NCI-H2227 (cell line): ENCODE results near the gene DRGX.

Experiments used
- DNase-seq: peaks from one replicate; lab custom pipeline; 2025; ENCODE audit not compliant: unreplicated experiment; lab: John Stamatoyannopoulos, UW

Gene DRGX

DNA sequence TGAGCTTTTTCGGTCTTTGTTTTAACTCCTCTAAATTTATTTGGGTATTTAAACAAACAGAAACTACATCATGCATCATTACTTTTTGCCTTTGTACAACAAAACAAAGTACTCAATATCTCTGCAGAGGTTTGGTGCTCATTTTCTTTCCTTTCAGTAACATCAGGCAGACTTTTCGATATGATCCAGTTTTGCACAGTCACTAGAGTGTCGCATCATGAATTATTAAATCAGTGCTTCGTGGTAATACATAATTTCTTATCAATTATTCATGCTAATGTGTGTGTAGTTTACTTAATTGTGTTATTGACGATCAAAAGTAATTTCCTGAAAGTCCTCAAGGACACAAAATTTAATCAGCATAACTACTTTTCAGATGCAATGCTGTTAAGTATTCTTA is 31.8 kb downstream of the DRGX start:
- DNase-seq, result no peak

DNA sequence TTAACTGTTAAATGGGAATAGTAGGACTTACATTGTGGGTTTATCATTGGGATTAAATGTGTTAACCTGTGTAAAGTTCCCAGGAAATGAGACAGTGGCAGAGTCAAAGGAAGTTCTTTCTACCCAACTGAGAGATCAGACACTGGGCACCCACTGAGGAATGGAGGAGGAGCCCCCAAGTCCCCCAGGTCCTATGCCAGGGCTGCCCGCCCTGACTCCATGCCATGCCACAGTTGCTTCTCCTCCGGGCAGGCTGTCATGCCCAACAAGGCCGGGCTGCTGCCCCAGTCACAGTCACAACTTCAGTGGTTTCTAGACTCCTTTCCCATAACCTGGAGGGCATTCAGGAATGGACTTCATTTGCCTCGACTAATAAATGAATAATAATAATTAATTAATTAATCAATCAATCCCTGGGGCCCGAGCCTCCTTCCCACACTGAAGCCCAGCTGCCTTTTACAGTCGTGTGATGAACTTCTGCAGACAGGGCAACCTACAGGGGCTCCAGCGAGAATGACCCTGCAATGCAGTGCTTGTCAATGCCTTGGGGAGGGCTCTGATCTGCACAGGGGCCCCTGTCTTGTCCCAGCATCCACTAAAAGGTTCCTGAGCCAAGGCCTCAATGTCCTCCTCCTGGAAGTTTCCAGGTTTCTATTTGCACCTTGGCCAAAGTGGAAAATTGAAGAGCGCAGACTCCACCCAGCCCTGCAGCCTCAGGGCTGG is 32.4 kb downstream of the DRGX start:
- no peak for DNase-seq

DNA sequence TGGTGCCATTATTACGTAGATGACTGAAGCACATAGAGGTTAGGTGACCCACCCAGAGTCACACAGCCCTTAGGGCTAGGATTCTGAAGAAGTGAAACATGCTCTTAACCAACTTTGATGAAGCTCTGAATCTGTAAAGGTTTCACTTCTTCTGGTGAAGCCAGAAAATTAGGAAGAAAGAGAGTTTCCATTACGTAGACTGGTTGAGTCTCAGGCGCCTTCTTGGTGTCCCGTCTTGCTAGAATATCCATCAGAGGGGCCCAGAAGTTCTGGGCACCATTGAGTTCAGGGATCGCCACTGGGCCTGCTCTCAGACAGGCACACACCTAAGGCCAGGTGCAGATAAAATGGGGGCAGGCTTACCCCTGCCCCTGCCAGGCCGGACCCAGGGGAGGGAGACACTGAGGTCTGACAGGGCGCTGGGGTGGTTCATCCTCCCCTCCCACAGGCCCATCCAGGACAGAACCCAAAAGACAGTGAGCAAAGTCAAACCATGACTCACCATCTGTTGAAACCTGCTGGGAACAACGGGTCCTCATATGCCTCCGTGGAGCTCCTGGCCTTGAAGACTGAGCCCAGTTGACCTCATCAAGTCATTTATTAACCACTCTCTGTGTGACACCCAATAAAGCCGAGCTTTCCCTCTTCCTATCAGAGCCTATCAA is 33.2 kb downstream of the DRGX start:
- no peak for DNase-seq

DNA sequence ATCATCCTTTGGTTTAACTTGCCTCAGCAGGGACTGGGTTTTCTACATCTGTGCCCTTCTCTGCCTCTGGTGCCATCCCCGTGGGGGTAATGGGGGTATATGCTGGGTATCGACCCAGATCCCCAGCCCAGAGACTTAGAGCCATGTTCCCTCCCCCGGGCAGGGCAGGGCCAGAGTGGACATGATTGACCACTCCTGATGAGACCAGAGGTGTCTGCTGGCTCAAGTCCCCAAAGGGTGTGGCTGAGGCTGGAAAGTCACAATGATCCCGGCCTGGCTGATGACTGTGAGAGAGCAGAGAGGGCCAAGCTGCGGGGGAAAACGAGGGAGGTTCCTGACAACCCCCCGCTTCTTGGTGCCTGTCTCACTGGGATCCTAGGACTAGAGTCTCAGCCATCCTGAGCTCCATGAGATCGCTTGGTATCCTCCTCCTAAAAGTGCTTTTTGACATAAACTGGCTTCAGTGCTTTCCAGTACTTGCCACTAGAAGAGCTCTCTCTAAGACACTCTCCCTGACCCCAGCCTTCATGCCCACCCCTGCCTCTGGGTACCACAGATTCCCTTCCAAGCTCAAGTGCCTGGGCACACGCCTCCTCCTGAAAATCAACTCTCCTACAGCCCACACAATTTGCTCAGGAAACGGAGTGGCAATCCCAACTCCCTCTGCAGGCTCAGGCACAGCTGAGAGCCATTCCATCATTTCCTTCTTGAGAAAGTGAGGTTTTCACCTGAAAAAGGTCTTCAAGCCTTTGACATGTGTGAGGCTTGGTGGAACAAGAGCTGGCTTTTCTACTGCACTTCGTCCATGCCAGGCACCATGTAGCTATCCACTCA is 33.9 kb downstream of the DRGX start:
- DNase-seq, result no peak

DNA sequence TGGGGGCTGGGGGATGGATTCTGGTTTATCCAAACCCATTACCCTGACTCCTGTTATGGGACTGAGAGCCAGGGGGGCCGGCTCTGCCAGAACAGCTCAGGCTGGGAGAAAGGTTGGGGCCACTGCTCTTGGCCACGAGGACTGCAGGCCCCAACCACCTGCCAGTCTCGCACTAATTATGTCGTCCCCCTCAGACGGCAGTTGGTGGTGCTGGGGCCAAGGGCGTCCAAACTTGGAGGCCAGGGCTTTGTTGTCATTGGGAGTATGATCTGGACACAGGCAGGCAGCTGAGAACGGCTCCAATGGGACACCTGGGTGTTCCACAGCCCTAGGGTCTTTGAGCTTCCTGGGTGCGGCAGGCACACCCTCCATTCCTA is 34.7 kb downstream of the DRGX start:
- DNase-seq, result no peak

DNA sequence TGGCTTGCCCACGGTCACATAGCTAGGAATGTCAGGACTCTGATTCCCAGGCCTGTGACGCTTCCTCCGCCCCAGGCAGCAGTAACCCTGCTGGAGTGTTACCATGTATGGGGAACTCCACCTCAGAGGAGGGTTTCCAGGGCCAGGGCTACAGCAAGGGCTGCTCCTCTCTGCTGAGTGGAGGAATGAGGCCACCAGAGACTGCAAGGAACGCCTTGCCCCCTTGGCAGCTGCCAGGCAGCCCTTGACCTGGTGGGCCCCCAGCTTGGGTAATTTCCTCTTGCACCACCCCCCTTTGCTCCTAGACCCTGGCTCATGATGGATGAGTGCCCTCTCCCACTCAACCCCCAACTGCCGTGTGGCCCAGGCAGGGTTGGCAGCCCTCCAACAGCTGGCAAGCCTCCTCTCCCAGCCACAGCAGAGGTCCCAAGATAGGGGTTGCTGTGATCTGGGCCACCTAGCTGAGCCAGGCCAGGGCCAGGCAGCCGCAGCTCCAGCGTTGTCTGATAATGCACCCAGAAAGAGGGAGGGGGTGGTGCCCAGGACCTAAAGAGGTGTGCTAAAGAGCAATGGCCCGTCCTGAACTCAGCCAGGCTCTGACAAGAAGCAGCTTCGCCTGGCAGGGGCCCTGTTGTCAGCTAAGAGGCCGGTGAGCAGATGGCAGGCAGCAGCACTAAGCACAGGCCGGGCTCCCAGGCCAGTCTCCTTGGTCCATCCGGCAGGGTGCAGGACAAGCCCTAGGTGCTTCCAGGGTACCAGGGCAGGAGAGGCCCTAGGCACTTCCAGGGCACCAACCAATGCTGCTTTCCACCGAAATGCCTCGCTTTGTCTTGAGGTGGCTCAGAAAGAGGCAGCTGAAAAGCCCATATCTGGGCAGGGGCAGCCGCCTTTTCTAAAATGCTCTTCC is 35.4 kb downstream of the DRGX start:
- DNase-seq, result no peak

DNA sequence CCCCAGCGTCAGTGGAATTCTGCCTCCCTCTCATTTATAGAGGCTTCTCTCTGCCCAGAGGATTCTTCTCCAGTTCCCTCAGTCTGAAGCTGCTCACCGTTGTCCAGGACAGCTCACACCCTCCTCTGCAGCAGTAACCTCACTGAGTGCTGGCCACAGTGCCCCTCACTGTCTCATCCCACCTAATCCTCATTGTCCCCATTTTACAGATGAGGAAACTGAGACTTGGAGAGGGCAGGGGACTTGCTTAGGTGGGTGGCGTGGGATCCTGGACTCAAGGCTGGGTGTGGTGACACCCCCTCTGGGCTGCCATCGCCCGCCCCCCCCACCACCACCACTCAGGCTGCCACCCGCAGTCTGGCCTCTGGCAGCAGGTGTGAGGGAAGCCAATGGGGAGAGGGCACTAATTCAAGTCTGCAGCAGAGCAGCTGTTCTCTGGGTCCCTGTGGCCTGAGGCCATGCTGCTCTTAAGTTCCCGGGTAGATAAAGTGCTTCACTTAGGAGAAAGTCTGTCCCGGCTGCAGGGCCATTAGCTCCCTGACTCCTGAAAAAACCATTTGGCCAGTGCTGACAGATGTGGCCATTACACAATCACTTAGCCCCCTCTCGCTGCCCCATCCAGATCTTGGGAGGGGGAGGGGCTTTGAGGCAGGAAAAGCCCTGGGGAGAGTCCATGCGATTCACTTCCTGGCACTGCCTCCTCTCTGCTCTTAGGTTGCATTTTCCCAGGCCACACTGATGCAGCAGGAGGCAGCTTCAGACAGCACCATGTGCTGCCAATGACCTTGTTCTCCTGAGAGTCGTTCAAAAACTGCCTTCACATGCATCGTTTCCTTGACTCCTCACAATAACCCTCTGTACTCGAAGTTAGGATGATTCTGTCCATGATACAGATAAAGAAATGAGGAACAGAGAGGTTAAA is 36.3 kb downstream of the DRGX start:
- no peak for DNase-seq

DNA sequence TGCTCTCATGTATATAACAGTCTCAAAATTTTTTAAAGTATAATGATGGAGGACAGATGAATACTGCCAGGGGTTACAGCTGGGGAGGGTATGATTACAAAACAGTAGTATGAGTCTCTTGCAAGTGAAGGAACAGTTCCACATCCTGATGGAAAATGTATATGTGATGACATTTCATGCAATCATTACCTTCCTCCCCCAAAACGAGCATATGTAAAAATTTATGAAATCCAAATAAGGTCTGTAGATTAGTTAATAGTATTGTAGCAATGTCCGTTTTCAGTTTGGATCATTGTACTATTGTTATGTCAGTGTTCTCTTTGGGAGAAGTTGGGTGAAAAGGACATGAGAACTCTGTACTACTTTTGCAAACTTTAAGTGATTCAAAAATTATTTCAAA is 38.0 kb downstream of the DRGX start:
- DNase-seq, result no peak

DNA sequence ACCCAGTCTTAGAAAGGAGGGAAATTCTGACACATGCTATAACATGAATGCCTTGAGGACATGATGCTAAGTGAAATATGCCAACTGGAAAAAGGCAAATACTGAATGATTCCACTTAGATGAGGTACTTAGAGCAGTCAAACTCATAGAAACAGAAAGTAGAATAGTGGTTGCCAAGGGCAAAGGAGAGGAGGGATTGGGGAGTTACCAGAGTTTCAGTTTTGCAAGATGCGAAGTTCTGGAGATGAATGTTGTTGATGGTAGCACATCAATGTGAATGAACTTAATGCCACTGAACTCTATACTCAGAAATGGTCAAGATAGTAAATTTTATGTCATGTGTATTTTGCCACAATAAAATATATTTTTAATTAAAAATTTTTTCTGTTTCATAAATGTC is 38.9 kb downstream of the DRGX start:
- no peak for DNase-seq

GRCh38 chr10:49356181-49356580 is 39.7 kb downstream of the DRGX start:
- no peak for DNase-seq

- no peak for DNase-seq
Observed at GRCh38 chr10:49355221-49355620, 40.7 kb downstream of the DRGX start.

- no peak for DNase-seq
Observed at GRCh38 chr10:49354593-49354992, 41.3 kb downstream of the DRGX start.

DNA sequence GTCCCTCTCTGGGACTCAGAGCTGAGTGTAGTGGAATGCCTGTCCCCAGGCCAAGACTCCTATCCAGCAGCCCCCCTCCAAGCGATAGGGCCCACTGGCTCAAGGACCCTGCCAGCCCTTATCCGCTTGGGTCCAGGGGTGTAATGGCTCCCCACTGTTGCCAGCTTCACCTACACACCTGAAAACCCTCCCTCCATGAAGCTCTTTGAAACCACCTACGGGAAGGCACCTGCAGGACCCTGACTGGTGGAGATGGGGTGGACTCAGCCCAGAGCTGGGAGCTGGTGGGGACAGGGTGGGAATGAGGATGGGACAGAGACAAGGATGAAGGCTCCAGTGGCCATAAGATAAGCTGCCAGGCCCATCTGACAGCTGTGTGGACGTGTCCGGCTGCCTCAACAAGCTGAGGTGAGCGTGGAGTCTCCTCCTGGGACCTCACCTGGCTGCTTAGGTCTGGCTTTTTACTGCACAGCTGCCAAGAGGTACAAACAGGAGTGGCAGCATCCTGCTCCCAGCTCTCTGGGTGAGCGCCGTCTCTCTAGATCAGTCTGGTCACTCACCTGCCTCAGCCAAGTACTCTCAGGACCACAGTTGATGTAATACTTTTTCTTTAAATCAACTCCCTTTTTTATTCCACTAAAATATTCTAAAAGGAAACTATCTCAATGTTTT is 41.9 kb downstream of the DRGX start:
- DNase-seq, result no peak

- no peak for DNase-seq
Observed at GRCh38 chr10:49353026-49353894, 42.6 kb downstream of the DRGX start.

GRCh38 chr10:49352323-49352722 is 43.6 kb downstream of the DRGX start:
- DNase-seq, result no peak

GRCh38 chr10:49351669-49352068 is 44.2 kb downstream of the DRGX start:
- DNase-seq, result no peak

DNA sequence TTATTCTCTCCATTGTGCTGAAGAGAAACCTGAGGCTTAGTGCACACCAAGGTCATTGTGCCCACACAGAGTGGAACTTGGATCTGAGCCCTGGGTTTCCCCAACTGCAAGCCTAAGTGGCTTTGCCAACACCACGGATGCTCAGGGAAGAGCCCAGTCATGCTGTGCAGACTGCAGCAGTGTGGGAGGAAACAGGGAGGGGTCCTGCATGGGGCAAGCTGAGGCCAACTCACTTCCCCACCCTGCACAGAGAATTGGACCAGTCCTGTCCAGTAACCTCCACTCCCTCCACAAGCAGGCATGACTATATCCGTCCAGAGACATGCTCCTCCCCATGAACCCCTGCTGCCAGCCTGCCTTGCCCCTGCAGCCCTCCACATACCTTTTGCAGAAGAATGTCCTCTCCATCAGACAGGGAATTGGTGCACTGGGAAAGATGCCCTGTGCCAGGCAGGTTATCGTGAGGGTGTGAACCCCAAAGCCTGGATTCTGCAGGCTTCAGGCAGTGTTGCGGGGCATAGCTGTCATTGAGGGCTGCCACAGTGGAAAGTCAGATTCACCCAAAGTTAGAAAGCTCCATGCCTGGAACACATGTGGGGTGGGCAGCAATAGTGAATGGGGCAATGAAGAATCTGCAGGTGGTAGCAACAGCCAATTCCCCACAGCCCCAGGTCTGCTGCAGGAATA is 44.9 kb downstream of the DRGX start:
- DNase-seq, result no peak

GRCh38 chr10:49350138-49350537 is 45.8 kb downstream of the DRGX start:
- DNase-seq, result no peak
